ENCODE data around the gene LRRC19.
A peak's percentile ranks its signal among the peaks of the same experiment; 100 is the strongest.

Gene LRRC19

GRCh38 chr9:26955921-26956859 is 49.3 kb downstream of the LRRC19 start, which contains the start of gene IFT74:
TSS of gene IFT74 (plus strand) at chr9:26956412. CDS start at chr9:26961968, 5,556 bp downstream.
- peak; percentile 91 for DNase-seq (ENCODE audit: low read depth, low spot score)

DNA sequence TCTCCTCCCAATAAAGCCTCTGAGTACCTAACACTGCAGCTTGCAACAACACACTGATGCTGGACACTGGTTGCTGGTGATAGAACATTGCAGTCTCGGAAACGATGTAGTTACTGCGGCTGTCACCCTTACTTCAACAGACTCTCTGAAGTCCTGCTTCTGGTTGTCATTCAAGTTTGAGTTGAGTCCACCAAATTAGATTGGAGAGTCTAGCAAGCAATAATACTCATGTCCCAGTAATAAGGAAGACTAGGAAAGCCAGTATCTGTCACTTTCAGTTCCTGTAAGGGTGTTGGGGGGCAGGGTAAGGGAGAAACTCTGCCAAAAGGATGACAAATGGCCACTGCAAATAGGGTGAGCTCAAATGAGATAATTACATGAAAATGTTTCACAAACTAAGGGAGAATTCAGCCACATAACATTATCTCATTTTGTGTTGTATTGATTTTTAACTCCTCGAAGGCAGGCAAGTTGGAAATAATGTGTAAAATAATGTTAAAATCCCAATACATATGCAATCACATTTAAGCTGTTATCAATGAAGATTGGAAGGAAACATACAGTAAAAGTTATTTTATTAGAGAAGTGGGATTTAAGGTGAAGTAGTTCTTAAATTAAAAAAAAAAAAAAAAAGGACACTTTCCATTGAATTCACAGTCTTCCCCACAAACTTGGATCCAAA is 50.1 kb downstream of the LRRC19 start:
- no peak for DNase-seq (ENCODE audit: low read depth, low spot score)

- DNase-seq (ENCODE audit: low read depth, low spot score): no peak
Measured at GRCh38 chr9:26954050-26954508, 51.4 kb downstream of the LRRC19 start.

- DNase-seq (ENCODE audit: low read depth, low spot score): no peak
Measured at GRCh38 chr9:26951794-26952193, 53.7 kb downstream of the LRRC19 start.

DNA sequence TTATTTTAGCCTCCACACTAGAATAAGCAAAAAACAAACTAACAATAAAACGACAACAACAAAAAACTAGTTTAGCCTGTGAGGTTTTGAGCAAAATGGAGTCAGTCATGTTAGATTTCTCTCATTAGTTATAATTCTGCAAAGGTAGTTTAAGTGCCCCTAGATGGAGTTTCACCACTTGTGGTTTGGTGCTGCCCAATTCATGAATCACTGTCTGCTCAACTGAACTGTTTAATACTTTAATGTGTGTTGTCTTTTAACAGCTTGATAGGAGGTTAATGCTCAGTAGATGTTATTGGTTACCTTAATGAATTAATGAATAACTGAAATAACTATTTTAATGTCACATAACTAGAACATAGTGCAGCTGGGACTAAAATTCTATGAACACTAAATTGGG is 55.0 kb downstream of the LRRC19 start:
- no peak for DNase-seq (ENCODE audit: low read depth, low spot score)

DNA sequence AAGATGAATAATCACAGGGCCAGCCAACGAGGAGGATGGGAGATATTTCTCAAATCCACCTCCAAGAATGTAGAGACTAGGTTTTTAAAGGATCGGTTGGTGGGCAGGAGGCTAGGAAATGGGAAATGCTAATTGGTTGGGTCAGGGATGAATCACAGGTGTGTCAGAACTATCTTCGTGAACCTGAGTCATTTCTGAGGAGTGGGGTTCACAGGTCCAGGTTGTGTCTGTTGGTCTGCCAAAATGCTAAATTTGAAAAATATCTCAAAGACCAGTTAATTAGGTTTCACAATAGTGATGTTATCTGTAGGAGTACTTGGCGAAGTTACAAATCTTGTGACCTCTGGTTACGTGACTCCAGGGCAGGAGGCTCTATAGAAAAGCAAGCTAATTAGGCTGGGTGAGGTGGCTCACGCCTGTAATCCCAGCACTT is 55.8 kb downstream of the LRRC19 start:
- DNase-seq (ENCODE audit: low read depth, low spot score): no peak

- DNase-seq (ENCODE audit: low read depth, low spot score): no peak
Measured at GRCh38 chr9:26947736-26948135, 57.7 kb downstream of the LRRC19 start.

DNA sequence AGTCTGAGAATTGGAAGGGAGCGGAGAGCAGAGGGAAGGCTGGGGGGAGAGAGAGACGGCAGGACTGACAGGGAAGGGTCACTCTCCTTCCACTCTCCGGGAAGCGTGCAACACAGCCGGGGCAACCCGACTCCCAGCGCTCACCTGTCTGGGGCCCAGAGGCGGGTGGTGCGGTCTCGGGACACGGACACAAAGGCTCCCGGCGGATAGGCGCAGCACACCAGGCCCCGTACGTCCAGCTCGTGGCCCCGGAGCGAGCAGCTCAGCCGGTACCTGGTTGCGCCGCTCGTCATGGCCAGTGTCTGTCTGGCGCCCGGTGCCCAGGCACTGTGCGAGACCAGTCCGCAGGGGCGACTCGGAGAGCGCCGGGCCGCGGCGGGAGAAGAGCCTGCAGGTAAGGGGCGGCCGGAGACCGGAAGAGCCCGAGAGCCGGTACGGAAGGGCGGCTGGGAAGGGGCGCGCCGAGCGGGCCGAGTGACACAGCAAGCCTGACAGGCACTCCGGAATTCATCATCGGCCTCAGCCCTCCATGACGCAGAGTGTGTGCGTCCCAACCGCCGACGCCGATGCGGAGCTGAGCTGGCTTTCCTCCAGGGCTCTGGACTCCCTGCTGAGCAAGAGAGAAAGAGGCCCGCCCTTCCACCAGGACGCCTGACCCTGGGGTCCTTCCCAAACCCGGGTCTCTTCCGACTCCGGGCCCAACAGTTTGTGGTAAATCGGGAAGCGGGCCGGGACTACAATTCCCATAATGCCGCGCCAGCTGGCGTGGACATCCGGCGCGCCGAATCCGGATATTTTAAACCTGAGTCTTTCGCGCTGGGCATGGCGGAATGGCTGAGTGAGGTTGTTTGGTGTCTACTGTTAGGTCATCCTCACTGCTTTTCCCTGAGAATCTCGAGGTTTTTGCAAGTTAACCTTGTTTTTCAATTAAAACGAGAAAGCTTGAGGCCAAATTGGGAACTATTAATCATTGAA is 58.4 kb downstream of the LRRC19 start, which contains the start of gene PLAA:
PLAA (minus strand) TSS at position 490 of the 975 bp plus-strand sequence; CDS start at position 293, 197 bp downstream.
- peak; percentile 63 for DNase-seq (ENCODE audit: low read depth, low spot score)

DNA sequence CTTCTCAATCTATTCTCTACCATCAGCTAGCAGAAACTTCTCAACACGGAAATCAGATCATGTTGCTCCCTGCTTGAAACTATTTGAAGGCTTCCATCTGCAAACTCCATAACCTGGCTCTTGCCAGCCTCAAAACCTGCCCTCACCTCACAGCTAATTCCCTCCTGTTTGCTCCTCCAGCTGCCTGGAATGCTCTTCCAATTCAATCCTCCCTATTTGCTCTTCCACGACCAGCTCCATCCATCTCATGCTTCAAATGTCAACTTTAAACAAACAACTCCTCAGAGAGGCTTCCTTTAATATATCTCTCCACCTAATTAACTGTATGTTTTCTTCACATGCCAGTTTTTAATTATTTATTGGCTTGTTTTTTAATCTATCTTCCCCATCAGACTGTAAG is 59.9 kb downstream of the LRRC19 start:
- DNase-seq (ENCODE audit: low read depth, low spot score): no peak
